ENCODE data around the gene CC2D1B. TPM values are rescaled to one million over a fixed set of nuclear protein-coding genes. Genes with fewer than 3 reads are reported as not detected.

The CC2D1B gene
- total and polyA plus RNA-seq, 12 donors, result 23.8 to 43.0 (median 30.5) TPM

GRCh38 chr1:52323731-52324130, 42.3 kb downstream of the CC2D1B start:
- Histone ChIP-seq H3K27me3 (no peaks in the 10 kb centered on the region), H3K4me3 (no peak overlapping the region), H3K36me3 (replicated peaks in 1 of 2) (no peaks in the 10 kb centered on the region), H3K27ac (no peak overlapping the region), H3K4me1 (replicated peaks in 1 of 2) (peaks cover 0 to 4% of the 10 kb centered on the region in 2 donors), H3K9me3 (replicated peaks in 1 of 3) (no peaks in the 10 kb centered on the region)
- TF ChIP-seq CTCF (IDR thresholded peaks at IDR 0.05) (no peak), POLR2A (IDR thresholded peaks at IDR 0.05) (no peak)
- WGBS, 4 donors, result 93 to 95% (median 94%) methylated on average over 8 of the region's 8 CpGs
- intact Hi-C loops (cut with DNase I), result no loop called here
- DNase-seq, result no peak

- Histone ChIP-seq H3K4me3 (no peak overlapping the region), H3K27me3 (no peaks in the 10 kb centered on the region), H3K9me3 (replicated peaks in 1 of 3) (no peaks in the 10 kb centered on the region), H3K4me1 (replicated peaks in 1 of 2) (no peaks in the 10 kb centered on the region), H3K27ac (no peak overlapping the region), H3K36me3 (replicated peaks in 1 of 2) (no peaks in the 10 kb centered on the region)
- no peak for DNase-seq
- intact Hi-C loops (cut with DNase I), result no loop called here
- TF ChIP-seq POLR2A (IDR thresholded peaks at IDR 0.05) (no peak), CTCF (IDR thresholded peaks at IDR 0.05) (no peak)
- 98 to 100% (median 100%) methylated on average over 2 of the region's 2 CpGs for WGBS, 4 donors
Observed at GRCh38 chr1:52321061-52321460, 44.9 kb downstream of the CC2D1B start.

- Histone ChIP-seq H3K27ac (no peak overlapping the region), H3K4me1 (replicated peaks in 1 of 2) (no peaks in the 10 kb centered on the region), H3K9me3 (replicated peaks in 1 of 3) (no peaks in the 10 kb centered on the region), H3K4me3 (no peak overlapping the region), H3K36me3 (replicated peaks in 1 of 2) (no peaks in the 10 kb centered on the region), H3K27me3 (no peaks in the 10 kb centered on the region)
- TF ChIP-seq POLR2A (IDR thresholded peaks at IDR 0.05), result no peak
- TF ChIP-seq CTCF (IDR thresholded peaks at IDR 0.05), result no peak
- no peak for DNase-seq
- intact Hi-C loops (cut with DNase I), result no loop called here
- 89 to 95% (median 91%) methylated on average over 4 to 11 of the region's 11 CpGs for WGBS, 4 donors
Observed at GRCh38 chr1:52306227-52307006, 59.6 kb downstream of the CC2D1B start.

GRCh38 chr1:52305417-52306226, 60.4 kb downstream of the CC2D1B start:
- Histone ChIP-seq H3K27ac (no peak overlapping the region), H3K4me1 (replicated peaks in 1 of 2) (no peaks in the 10 kb centered on the region), H3K36me3 (replicated peaks in 1 of 2) (no peaks in the 10 kb centered on the region), H3K4me3 (no peak overlapping the region), H3K27me3 (no peaks in the 10 kb centered on the region), H3K9me3 (replicated peaks in 1 of 3) (no peaks in the 10 kb centered on the region)
- whole genome bisulfite sequencing, 4 donors, result 83 to 97% (median 94%) methylated on average over 7 to 13 of the region's 13 CpGs
- intact Hi-C loops (cut with DNase I), result no loop called here
- no peak for TF ChIP-seq CTCF (IDR thresholded peaks at IDR 0.05)
- TF ChIP-seq POLR2A (IDR thresholded peaks at IDR 0.05), result no peak
- no peak for DNase-seq
